ENCODE data around the gene SRP68. TPM values are rescaled to one million over a fixed set of nuclear protein-coding genes. Genes with fewer than 3 reads are reported as not detected.

The SRP68 gene
- total and polyA plus RNA-seq, 9 of the 15 experiments (the other 6 are each of a cell fraction or from before 2014, with no cell fraction given), result 29.4 to 92.6 (median 36.2) TPM

GRCh38 chr17:76088868-76089576, 16.7 kb upstream of the SRP68 start:
- POLR2A ChIA-PET, result interaction anchor here (0.6 to 0.9 kb wide), 3 partner anchors 10 to 52 kb away, joined by 3 read pairs; partner anchors contain the start of genes FOXJ1, SRP68 and ZACN
- no peak for FAIRE-seq
- H3K79me2 ChIP-seq (ENCODE audit: control insufficient read depth, insufficient read depth, low read length), result no peaks in the 10 kb centered on the region
- 93% methylated on average over 21 of the region's 25 CpGs for WGBS (ENCODE audit: insufficient coverage, low coverage, missing lambda C conversion rate)
- no peak for ATAC-seq
- no peak for TF ChIP-seq CHCHD3 (CRISPR knock-in tag; IDR thresholded peaks at IDR 0.05)
- TF ChIP-seq NONO (IDR thresholded peaks at IDR 0.05; ENCODE audit: low read depth in 2 of 2, low read length in 1 of 2), result no peak
- TF ChIP-seq MCM7 (IDR thresholded peaks at IDR 0.05), result no peak
- TF ChIP-seq, protein P1, sequence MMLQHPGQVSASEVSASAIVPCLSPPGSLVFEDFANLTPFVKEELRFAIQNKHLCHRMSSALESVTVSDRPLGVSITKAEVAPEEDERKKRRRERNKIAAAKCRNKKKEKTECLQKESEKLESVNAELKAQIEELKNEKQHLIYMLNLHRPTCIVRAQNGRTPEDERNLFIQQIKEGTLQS (IDR thresholded peaks at IDR 0.05), result no peak
- TF ChIP-seq, protein P1 (CRISPR knock-in tag; conservative IDR thresholded peaks at IDR 0.05), result no peak
- TF ChIP-seq YBX1 (IDR thresholded peaks at IDR 0.05), result no peak
- TF ChIP-seq, protein P2, sequence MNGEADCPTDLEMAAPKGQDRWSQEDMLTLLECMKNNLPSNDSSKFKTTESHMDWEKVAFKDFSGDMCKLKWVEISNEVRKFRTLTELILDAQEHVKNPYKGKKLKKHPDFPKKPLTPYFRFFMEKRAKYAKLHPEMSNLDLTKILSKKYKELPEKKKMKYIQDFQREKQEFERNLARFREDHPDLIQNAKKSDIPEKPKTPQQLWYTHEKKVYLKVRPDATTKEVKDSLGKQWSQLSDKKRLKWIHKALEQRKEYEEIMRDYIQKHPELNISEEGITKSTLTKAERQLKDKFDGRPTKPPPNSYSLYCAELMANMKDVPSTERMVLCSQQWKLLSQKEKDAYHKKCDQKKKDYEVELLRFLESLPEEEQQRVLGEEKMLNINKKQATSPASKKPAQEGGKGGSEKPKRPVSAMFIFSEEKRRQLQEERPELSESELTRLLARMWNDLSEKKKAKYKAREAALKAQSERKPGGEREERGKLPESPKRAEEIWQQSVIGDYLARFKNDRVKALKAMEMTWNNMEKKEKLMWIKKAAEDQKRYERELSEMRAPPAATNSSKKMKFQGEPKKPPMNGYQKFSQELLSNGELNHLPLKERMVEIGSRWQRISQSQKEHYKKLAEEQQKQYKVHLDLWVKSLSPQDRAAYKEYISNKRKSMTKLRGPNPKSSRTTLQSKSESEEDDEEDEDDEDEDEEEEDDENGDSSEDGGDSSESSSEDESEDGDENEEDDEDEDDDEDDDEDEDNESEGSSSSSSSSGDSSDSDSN (IDR thresholded peaks at IDR 0.05; ENCODE audit: borderline replicate concordance in 1 of 2, low read depth in 2 of 2, low read length in 2 of 2), result no peak
- no peak for TF ChIP-seq MIER1 (IDR thresholded peaks at IDR 0.05; ENCODE audit: low read depth)
- TF ChIP-seq DPF2 (IDR thresholded peaks at IDR 0.05), result no peak
- no peak for TF ChIP-seq DIDO1 (tag; IDR thresholded peaks at IDR 0.05; ENCODE audit: low read depth)
- TF ChIP-seq ASH1L (IDR thresholded peaks at IDR 0.05; ENCODE audit: borderline replicate concordance, low read depth, partially characterized antibody), result no peak
- TF ChIP-seq SP2 (IDR thresholded peaks at IDR 0.05; ENCODE audit: extremely low read depth, low read depth, low read length, poor library complexity, severe bottlenecking), result no peak
- no peak for TF ChIP-seq ZNF274 (IDR thresholded peaks at IDR 0.05; ENCODE audit: borderline replicate concordance, low read depth, low read length)
- TF ChIP-seq, protein P3, sequence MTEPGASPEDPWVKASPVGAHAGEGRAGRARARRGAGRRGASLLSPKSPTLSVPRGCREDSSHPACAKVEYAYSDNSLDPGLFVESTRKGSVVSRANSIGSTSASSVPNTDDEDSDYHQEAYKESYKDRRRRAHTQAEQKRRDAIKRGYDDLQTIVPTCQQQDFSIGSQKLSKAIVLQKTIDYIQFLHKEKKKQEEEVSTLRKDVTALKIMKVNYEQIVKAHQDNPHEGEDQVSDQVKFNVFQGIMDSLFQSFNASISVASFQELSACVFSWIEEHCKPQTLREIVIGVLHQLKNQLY (CRISPR knock-in tag; conservative IDR thresholded peaks at IDR 0.05), result no peak
- H3K4me1 ChIP-seq (replicated peaks in 1 of 2; ENCODE audit: control insufficient read depth in 2 of 2, insufficient read depth in 2 of 2, low read length in 2 of 2), result peaks cover 0 to 8% of the 10 kb centered on the region in 2 experiments; a peak in 1 of 5 replicates
- no peak for DNase-seq (ENCODE audit: extremely low read depth in 1 of 4, low spot score in 3 of 4)
- H3K27me3 ChIP-seq (ENCODE audit: control insufficient read depth in 2 of 2, insufficient read depth in 2 of 2, low read length in 2 of 2), result no peaks in the 10 kb centered on the region
- H3K9me1 ChIP-seq (ENCODE audit: control insufficient read depth, insufficient read depth, low read length), result no peaks in the 10 kb centered on the region
- H3K4me3 ChIP-seq, result no peak overlapping the region
- H3K36me3 ChIP-seq (ENCODE audit: control insufficient read depth, insufficient read depth, low read length), result peaks cover 84% of the 10 kb centered on the region; the same call in 2 of the 3 replicates
- in situ Hi-C loops (cut with MboI), result no loop called here
- intact Hi-C loops (cut with micrococcal nuclease), result no loop called here
- no peak overlapping the region for H3K27ac ChIP-seq (ENCODE audit: extremely low read depth, low read depth, low read length)
- no peak overlapping the region for H2AFZ ChIP-seq (ENCODE audit: low read depth, low read length)
- H3K4me2 ChIP-seq (ENCODE audit: insufficient read depth, low read length), result no peak overlapping the region
- no TSS peak for BruUV-seq (replicated peaks)
- 0 out of 2 replicates have a peak, but pooled peaks cover 4% of the 10 kb centered on the region for H4K20me1 ChIP-seq (replicated peaks; ENCODE audit: control insufficient read depth, insufficient read depth, low read length)
- no peak overlapping the region; a peak in 1 of 4 replicates for H3K9ac ChIP-seq (ENCODE audit: insufficient read depth in 1 of 2, low read depth in 2 of 2, low read length in 2 of 2)
- CTCF ChIA-PET (ENCODE audit: low intra/inter-chr PET ratio), result no interaction called here
- no peaks in the 10 kb centered on the region for H3K9me3 ChIP-seq (replicated peaks; ENCODE audit: control insufficient read depth, insufficient read depth, low read depth, low read length)
